Naive thymus-derived CD4-positive, alpha-beta T cell (primary cell): Measurements from ENCODE around the gene B3GAT2. TPM values are rescaled to one million over a fixed set of nuclear protein-coding genes. Genes with fewer than 3 reads are reported as not detected.

ENCODE experiments used
- ATAC-seq: fragments of 150-1000 bp; cut with Tn5 transposase; 2 replicates; pipeline ENCODE4 v1.10.0; 2021; ENCODE audit warnings: mild to moderate bottlenecking, moderate library complexity
- CTCF ChIA-PET: fragments of 350-600 bp; sonication (Branson Sonifier 250); formaldehyde crosslinking; loops from one replicate; lab custom pipeline; 2021; ENCODE audit warnings: antibody characterized with exemption; lab: Charles Lee
- POLR2A ChIA-PET: fragments of 350-600 bp; sonication (Branson Sonifier 250); formaldehyde crosslinking; loops from one replicate; lab custom pipeline; 2021; ENCODE audit warnings: antibody characterized with exemption, inconsistent platforms; lab: Charles Lee
- DNase-seq, 9 donors: peaks; one replicate each; pipeline versions ENCODE4 v3.0.0 to v3.0.0-alpha.2; 2020 to 2022; ENCODE audit warnings: mixed read lengths in 1 of 9
- H3K27ac ChIP-seq: one replicate; pipeline ENCODE4 v1.7.0; 2013; ENCODE audit warnings: mild to moderate bottlenecking, low read depth, low read length, moderate library complexity
- H3K27me3 ChIP-seq, 2 donors: one replicate each; pipeline ENCODE4 v1.7.0; 2013; ENCODE audit warnings: low read length in 2 of 2, mild to moderate bottlenecking in 2 of 2, moderate library complexity in 2 of 2; ENCODE audit not compliant: control insufficient read depth in 2 of 2, insufficient read depth in 2 of 2
- H3K36me3 ChIP-seq, 3 experiments: 1 replicate in 2 of 3; 2 replicates in 1 of 3; pipeline ENCODE4 v1.7.0; 2013; ENCODE audit warnings: low read length in 3 of 3, mild to moderate bottlenecking in 3 of 3, moderate library complexity in 1 of 3; ENCODE audit not compliant: insufficient read depth in 3 of 3, control insufficient read depth in 2 of 3
- H3K4me1 ChIP-seq, 2 donors: one replicate each; pipeline ENCODE4 v1.7.0; 2013; ENCODE audit warnings: low read length in 2 of 2, mild to moderate bottlenecking in 2 of 2, moderate library complexity in 1 of 2; ENCODE audit not compliant: control insufficient read depth in 2 of 2, insufficient read depth in 2 of 2
- H3K4me3 ChIP-seq: 2 replicates; pipeline ENCODE4 v1.7.0; 2013; ENCODE audit warnings: mild to moderate bottlenecking, low read length
- H3K9me3 ChIP-seq, 3 experiments: 1 replicate in 2 of 3; 2 replicates in 1 of 3; pipeline ENCODE4 v1.7.0; 2013; ENCODE audit warnings: low read length in 3 of 3; ENCODE audit not compliant: control insufficient read depth in 2 of 3
- H3K27ac Mint-ChIP-seq, 9 donors: one replicate each; pipeline ENCODE4 v1.8.0; 2020 to 2022; ENCODE audit warnings: mixed read lengths in 9 of 9, mild to moderate bottlenecking in 8 of 9, moderate library complexity in 5 of 9, inconsistent platforms in 2 of 9
- H3K27me3 Mint-ChIP-seq, 5 donors: one replicate each; pipeline ENCODE4 v1.8.0; 2021 to 2022; ENCODE audit warnings: mixed read lengths in 5 of 5, mild to moderate bottlenecking in 1 of 5
- H3K36me3 Mint-ChIP-seq, 5 donors: one replicate each; pipeline ENCODE4 v1.8.0; 2020 to 2022; ENCODE audit warnings: mixed read lengths in 5 of 5, mild to moderate bottlenecking in 3 of 5, inconsistent platforms in 1 of 5
- H3K4me1 Mint-ChIP-seq, 7 donors: one replicate each; pipeline ENCODE4 v1.8.0; 2020 to 2022; ENCODE audit warnings: mixed read lengths in 7 of 7, mild to moderate bottlenecking in 3 of 7, inconsistent platforms in 1 of 7
- H3K4me3 Mint-ChIP-seq, 10 donors: one replicate each; pipeline ENCODE4 v1.8.0; 2020 to 2022; ENCODE audit warnings: mild to moderate bottlenecking in 10 of 10, mixed read lengths in 10 of 10, moderate library complexity in 6 of 10, inconsistent platforms in 2 of 10
- H3K9me3 Mint-ChIP-seq, 11 donors: one replicate each; pipeline ENCODE4 v1.8.0; 2020 to 2022; ENCODE audit warnings: mixed read lengths in 11 of 11, mild to moderate bottlenecking in 4 of 11, inconsistent platforms in 1 of 11, moderate library complexity in 1 of 11
- intact Hi-C, 2 donors: fragments of 100-400 bp; cut with micrococcal nuclease; formaldehyde crosslinking; loops; one replicate each; pipeline ENCODE4 v1.15.1; 2023
- polyA plus RNA-seq, 2 donors: library from polyadenylated mRNA; unstranded; fragments of 300-500 nt; fragmentation: Illumina TruSeq; gene quantifications; one replicate each; pipeline ENCODE4 v1.2.3, GENCODE V29; 2021
- total RNA-seq, 6 experiments: library from RNA in 5 of 6; stranded (reverse) in 5 of 6; gene quantifications; 1 replicate in 5 of 6; 2 replicates in 1 of 6; pipeline ENCODE4 v1.2.3 and lab custom pipeline; 2021 to 2026

B3GAT2 gene
- total and polyA plus RNA-seq, 7 experiments from 2014 or later = 0.49 to 0.72 TPM; not detected in 5

GRCh38 chr6:70905742-70906141 lies 51.1 kb downstream of the B3GAT2 start:
- Histone ChIP-seq H3K27me3 (peaks cover 0 to 4% of the 10 kb centered on the region in 2 donors), H3K4me1 (no peaks in the 10 kb centered on the region), H3K36me3 (no peaks in the 10 kb centered on the region), H3K4me3 (no peak overlapping the region), H3K9me3 (no peaks in the 10 kb centered on the region), H3K27ac (no peak overlapping the region)
- CTCF ChIA-PET = no interaction called here
- Mint-ChIP-seq H3K9me3 (peaks cover 0 to 2% (median 0%) of the 10 kb centered on the region in 11 donors), H3K4me3 (no peak overlapping the region), H3K27ac (no peak overlapping the region), H3K27me3 (peaks cover 2 to 29% (median 17%) of the 10 kb centered on the region in 5 donors), H3K36me3 (no peaks in the 10 kb centered on the region), H3K4me1 (no peaks in the 10 kb centered on the region)
- intact Hi-C loops = no loop called here
- POLR2A ChIA-PET = no interaction called here
- no peak for ATAC-seq
- DNase-seq = no peak

- Mint-ChIP-seq H3K27me3 (peaks cover 4 to 34% (median 22%) of the 10 kb centered on the region in 5 donors), H3K9me3 (no peaks in the 10 kb centered on the region), H3K4me3 (no peak overlapping the region), H3K36me3 (no peaks in the 10 kb centered on the region), H3K4me1 (no peaks in the 10 kb centered on the region), H3K27ac (no peak overlapping the region)
- no peak for DNase-seq
- ChIA-PET CTCF (no interaction called here), POLR2A (no interaction called here)
- intact Hi-C loops = no loop called here
- Histone ChIP-seq H3K36me3 (no peaks in the 10 kb centered on the region), H3K27me3 (peaks cover 0 to 4% of the 10 kb centered on the region in 2 donors), H3K9me3 (no peaks in the 10 kb centered on the region), H3K4me3 (no peak overlapping the region), H3K4me1 (no peaks in the 10 kb centered on the region), H3K27ac (no peak overlapping the region)
- no peak for ATAC-seq
These were observed 53.0 kb downstream of the B3GAT2 start for GRCh38 chr6:70903665-70904452.

- no peaks in the 10 kb centered on the region for H3K9me3 Mint-ChIP-seq
- no peaks in the 10 kb centered on the region for H3K36me3 Mint-ChIP-seq
- no peak overlapping the region for H3K27ac Mint-ChIP-seq
- no peak overlapping the region for H3K27ac ChIP-seq
- no peaks in the 10 kb centered on the region for H3K9me3 ChIP-seq
- no peak overlapping the region for H3K4me3 ChIP-seq
- H3K4me3 Mint-ChIP-seq = no peak overlapping the region
- no peak for DNase-seq
- no peaks in the 10 kb centered on the region for H3K36me3 ChIP-seq
- H3K27me3 Mint-ChIP-seq = peaks cover 4 to 39% (median 30%) of the 10 kb centered on the region in 5 donors
- ATAC-seq = no peak
- no peaks in the 10 kb centered on the region for H3K4me1 ChIP-seq
- no peaks in the 10 kb centered on the region for H3K4me1 Mint-ChIP-seq
- intact Hi-C loops = no loop called here
- ChIA-PET CTCF (no interaction called here), POLR2A (no interaction called here)
- peaks cover 0 to 4% of the 10 kb centered on the region in 2 donors for H3K27me3 ChIP-seq
These were observed 55.5 kb downstream of the B3GAT2 start for GRCh38 chr6:70901324-70901723.

DNA sequence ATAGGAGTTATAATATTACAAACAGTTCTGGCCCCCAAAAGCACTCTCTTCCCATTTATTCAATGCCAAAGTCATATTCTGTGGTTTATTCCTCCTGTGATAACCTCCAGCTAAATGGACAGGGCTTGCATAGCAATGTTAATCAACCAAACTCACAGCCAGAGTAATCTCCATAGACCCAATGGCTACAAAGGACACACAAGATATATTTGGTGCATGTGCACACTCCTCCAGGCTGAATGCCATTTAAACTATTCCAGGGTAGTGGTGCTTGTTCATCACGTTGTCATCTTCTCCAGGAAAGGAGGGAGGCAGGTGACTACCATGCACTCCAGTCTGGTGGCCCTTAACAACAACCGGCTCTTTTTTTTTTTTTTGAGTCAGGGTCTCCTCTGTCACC lies 56.8 kb downstream of the B3GAT2 start:
- POLR2A ChIA-PET = no interaction called here
- DNase-seq = no peak
- intact Hi-C loops = no loop called here
- Mint-ChIP-seq H3K36me3 (no peaks in the 10 kb centered on the region), H3K4me3 (no peak overlapping the region), H3K27me3 (peaks cover 4 to 39% (median 32%) of the 10 kb centered on the region in 5 donors), H3K27ac (no peak overlapping the region), H3K4me1 (no peaks in the 10 kb centered on the region), H3K9me3 (no peaks in the 10 kb centered on the region)
- H3K27me3 ChIP-seq = peaks cover 0 to 4% of the 10 kb centered on the region in 2 donors
- H3K36me3 ChIP-seq = no peaks in the 10 kb centered on the region
- H3K27ac ChIP-seq = no peak overlapping the region
- CTCF ChIA-PET = interaction anchor here (0.8 kb wide), 1 partner anchor 15 kb away, joined by 3 read pairs; no protein-coding TSS in a partner anchor
- no peak for ATAC-seq
- H3K4me3 ChIP-seq = no peak overlapping the region
- no peaks in the 10 kb centered on the region for H3K4me1 ChIP-seq
- no peaks in the 10 kb centered on the region for H3K9me3 ChIP-seq

DNA sequence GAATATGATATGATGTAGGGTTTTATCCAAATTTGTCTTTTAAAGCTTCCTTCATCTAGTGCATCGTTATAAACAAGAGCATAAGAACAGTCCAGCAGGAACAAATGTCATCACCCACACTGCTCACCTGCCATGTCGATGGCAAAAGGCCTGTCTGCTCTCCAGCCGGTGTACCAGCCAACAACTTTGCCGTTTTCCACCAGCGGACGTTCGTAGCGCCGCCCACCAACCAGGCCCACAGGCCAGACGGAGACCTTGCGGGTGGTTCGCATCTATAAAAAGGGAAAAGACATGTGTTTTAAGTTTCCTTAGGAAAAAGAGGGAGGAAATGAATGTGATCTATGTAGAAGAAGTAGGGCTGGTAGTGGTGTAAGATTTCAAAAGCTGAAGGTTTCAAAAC lies 62.9 kb downstream of the B3GAT2 start:
- no peak overlapping the region for H3K27ac Mint-ChIP-seq
- peaks cover 4 to 21% (median 9%) of the 10 kb centered on the region in 5 donors for H3K27me3 Mint-ChIP-seq
- H3K9me3 ChIP-seq = no peaks in the 10 kb centered on the region
- H3K4me3 ChIP-seq = no peak overlapping the region
- ATAC-seq (no peak), DNase-seq (no peak)
- intact Hi-C loops = no loop called here
- no peaks in the 10 kb centered on the region for H3K4me1 ChIP-seq
- POLR2A ChIA-PET = no interaction called here
- no peak overlapping the region for H3K27ac ChIP-seq
- H3K9me3 Mint-ChIP-seq = no peaks in the 10 kb centered on the region
- CTCF ChIA-PET = interaction anchor here (0.9 kb wide), 1 partner anchor 10 kb away, joined by 3 read pairs; no protein-coding TSS in a partner anchor
- no peaks in the 10 kb centered on the region for H3K27me3 ChIP-seq
- H3K4me3 Mint-ChIP-seq = no peak overlapping the region
- H3K36me3 ChIP-seq = no peaks in the 10 kb centered on the region
- H3K36me3 Mint-ChIP-seq = no peaks in the 10 kb centered on the region
- H3K4me1 Mint-ChIP-seq = no peaks in the 10 kb centered on the region

DNA sequence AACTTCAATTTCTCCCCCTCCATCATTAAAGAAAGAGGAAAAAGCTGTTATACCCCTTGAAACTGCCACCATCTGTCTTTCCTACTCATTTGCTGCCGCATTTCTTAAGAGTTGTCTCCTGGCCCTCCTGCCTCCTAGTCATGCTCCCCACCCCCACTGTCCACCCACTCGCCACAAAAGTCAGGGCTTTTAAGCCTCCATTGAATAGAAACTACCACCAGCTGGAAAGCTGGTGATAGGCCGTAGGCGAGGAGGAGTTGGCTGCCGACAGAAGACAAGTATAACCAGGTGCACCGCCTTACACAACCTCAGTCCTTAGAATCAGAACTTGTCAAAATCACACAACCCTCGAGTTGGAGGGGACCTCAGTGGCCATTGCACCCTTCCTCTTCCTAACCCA lies 67.6 kb downstream of the B3GAT2 start:
- peaks cover 0 to 4% (median 0%) of the 10 kb centered on the region in 7 donors for H3K4me1 Mint-ChIP-seq
- Histone ChIP-seq H3K4me3 (no peak overlapping the region), H3K36me3 (no peaks in the 10 kb centered on the region), H3K9me3 (no peaks in the 10 kb centered on the region), H3K27me3 (no peaks in the 10 kb centered on the region), H3K4me1 (no peaks in the 10 kb centered on the region), H3K27ac (no peak overlapping the region)
- ChIA-PET POLR2A (no interaction called here), CTCF (no interaction called here)
- ATAC-seq (no peak), DNase-seq (no peak)
- intact Hi-C loops = loop anchor here (5.0 to 10.0 kb wide), 2 partner anchors 352 to 456 kb away; no protein-coding TSS in a partner anchor
- H3K9me3 Mint-ChIP-seq = peaks cover 0 to 1% (median 0%) of the 10 kb centered on the region in 11 donors
- no peaks in the 10 kb centered on the region for H3K36me3 Mint-ChIP-seq
- H3K27me3 Mint-ChIP-seq = peaks cover 2 to 13% (median 4%) of the 10 kb centered on the region in 5 donors
- no peak overlapping the region for H3K4me3 Mint-ChIP-seq
- no peak overlapping the region for H3K27ac Mint-ChIP-seq
